ENCODE results near the gene NELFB. TPM values are rescaled to one million over a fixed set of nuclear protein-coding genes. Genes with fewer than 3 reads are reported as not detected.

Gene NELFB
- total and polyA plus RNA-seq, 9 of the 15 experiments (the other 6 are each of a cell fraction or from before 2014, with no cell fraction given): 0.24 to 84.0 (median 29.7) TPM

DNA sequence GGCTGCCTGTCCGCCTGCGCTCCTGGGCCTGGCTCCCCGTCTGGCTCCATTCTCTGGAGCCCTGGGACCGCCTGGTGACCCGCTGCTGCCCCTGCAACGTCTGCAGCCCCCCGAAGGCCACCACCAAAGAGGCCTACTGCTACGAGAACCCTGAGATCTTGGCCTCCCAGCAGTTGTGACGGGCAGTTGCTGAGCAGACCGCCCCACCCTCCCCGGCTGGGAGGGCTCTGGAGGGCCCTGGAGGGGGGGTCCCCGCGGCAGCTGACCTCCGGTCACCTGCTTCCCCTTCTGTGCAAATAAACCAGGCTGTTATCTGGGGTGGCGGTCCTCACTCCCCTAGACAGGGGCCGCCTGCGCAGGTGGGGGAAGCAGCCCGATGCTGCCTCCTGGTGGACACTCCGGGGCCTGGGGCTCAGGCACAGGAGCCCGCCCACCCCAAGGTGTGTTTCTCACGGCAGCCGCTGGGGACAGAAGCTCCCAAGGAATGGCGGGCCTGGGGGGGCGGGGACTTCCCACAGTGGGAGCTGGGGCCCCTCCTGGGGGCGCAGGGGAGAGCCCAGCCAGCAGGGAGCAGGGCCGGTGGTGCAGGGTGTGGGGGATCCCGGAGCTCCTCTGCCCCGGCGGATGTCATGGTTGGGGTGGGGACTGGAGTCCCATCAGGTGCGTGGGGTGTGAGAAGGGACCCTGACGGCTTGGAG lies 18.7 kb upstream of the NELFB start (continued):
- no peak for TF ChIP-seq HNRNPUL1 (IDR thresholded peaks at IDR 0.05; ENCODE audit: low read length)
- TF ChIP-seq JUNB (CRISPR knock-in tag; conservative IDR thresholded peaks at IDR 0.05): 0 out of 2 replicates have a peak, but pooled peaks have one; percentile 18
- TF ChIP-seq SMARCC2 (IDR thresholded peaks at IDR 0.05; ENCODE audit: low read depth): no peak
- TF ChIP-seq KLF6 (CRISPR knock-in tag; IDR thresholded peaks at IDR 0.05; ENCODE audit: borderline replicate concordance): peak; percentile 13; the same call in 1 of the 2 replicates
- no peak for TF ChIP-seq MLX (CRISPR knock-in tag; conservative IDR thresholded peaks at IDR 0.05)
- 0 out of 2 replicates have a peak, but pooled peaks have one; percentile 49 for TF ChIP-seq CREB3L1 (IDR thresholded peaks at IDR 0.05; ENCODE audit: borderline replicate concordance, low read depth)
- peak; percentile 35 for TF ChIP-seq POLR2G (IDR thresholded peaks at IDR 0.05; ENCODE audit: low read depth, low read length)
- TF ChIP-seq HNRNPLL (IDR thresholded peaks at IDR 0.05; ENCODE audit: low read depth, low read length, poor library complexity, severe bottlenecking): peak; percentile 38
- no peak for TF ChIP-seq GTF2E2 (tag; IDR thresholded peaks at IDR 0.05)
- no peak for TF ChIP-seq BRF1 (IDR thresholded peaks at IDR 0.05; ENCODE audit: borderline replicate concordance, extremely low read depth, insufficient read length)
- no peak for TF ChIP-seq ZNF3 (CRISPR knock-in tag; IDR thresholded peaks at IDR 0.05)
- peak; percentile 70; the same call in 1 of the 2 replicates for TF ChIP-seq SAFB (IDR thresholded peaks at IDR 0.05; ENCODE audit: borderline replicate concordance, low read depth, low read length)
- no peak for TF ChIP-seq ZZZ3 (IDR thresholded peaks at IDR 0.05)
- TF ChIP-seq, protein P1, sequence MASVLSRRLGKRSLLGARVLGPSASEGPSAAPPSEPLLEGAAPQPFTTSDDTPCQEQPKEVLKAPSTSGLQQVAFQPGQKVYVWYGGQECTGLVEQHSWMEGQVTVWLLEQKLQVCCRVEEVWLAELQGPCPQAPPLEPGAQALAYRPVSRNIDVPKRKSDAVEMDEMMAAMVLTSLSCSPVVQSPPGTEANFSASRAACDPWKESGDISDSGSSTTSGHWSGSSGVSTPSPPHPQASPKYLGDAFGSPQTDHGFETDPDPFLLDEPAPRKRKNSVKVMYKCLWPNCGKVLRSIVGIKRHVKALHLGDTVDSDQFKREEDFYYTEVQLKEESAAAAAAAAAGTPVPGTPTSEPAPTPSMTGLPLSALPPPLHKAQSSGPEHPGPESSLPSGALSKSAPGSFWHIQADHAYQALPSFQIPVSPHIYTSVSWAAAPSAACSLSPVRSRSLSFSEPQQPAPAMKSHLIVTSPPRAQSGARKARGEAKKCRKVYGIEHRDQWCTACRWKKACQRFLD (CRISPR knock-in tag; IDR thresholded peaks at IDR 0.05): no peak
- 0 out of 2 replicates have a peak, but pooled peaks have one; percentile 61 for TF ChIP-seq KAT7 (CRISPR knock-in tag; IDR thresholded peaks at IDR 0.05; ENCODE audit: borderline replicate concordance)
- TF ChIP-seq STAT5A (IDR thresholded peaks at IDR 0.05; ENCODE audit: borderline replicate concordance, low read length): no peak; the same call in 1 of the 2 replicates
- peak; percentile 61; the same call in 1 of the 2 replicates for TF ChIP-seq CREM (IDR thresholded peaks at IDR 0.05; ENCODE audit: low read depth)
- no peak for TF ChIP-seq NFIX (CRISPR knock-in tag; IDR thresholded peaks at IDR 0.05; ENCODE audit: low read depth)
- TF ChIP-seq NCOA1 (IDR thresholded peaks at IDR 0.05; ENCODE audit: low read depth): no peak
- no peak for TF ChIP-seq ADNP (tag; IDR thresholded peaks at IDR 0.05)
- TF ChIP-seq YBX1 (IDR thresholded peaks at IDR 0.05): no peak
- TF ChIP-seq ZNF146 (CRISPR knock-in tag; IDR thresholded peaks at IDR 0.05; ENCODE audit: unreplicated experiment): no peak
- TF ChIP-seq CC2D1A (IDR thresholded peaks at IDR 0.05): peak; percentile 72; the same call in 1 of the 2 replicates
- TF ChIP-seq ZNF696 (CRISPR knock-in tag; conservative IDR thresholded peaks at IDR 0.05): no peak
- no peak for TF ChIP-seq ZNF121 (CRISPR knock-in tag; conservative IDR thresholded peaks at IDR 0.05)
- TF ChIP-seq HMGN3 (IDR thresholded peaks at IDR 0.05; ENCODE audit: borderline replicate concordance, extremely low read depth, insufficient read length, low read depth, low read length): peak; percentile 88
